GM10266 (cell line): Measurements from ENCODE around the gene MCM8.

Experiments
- DNase-seq: peaks from one replicate; pipeline ENCODE4 v3.0.0; 2012; ENCODE audit errors: extremely low spot score
- TF ChIP-seq, protein P1 (sequence below): IDR thresholded peaks from 2 replicates; pipeline ENCODE4 v1.5.1; 2012; ENCODE audit warnings: mild to moderate bottlenecking, low read depth; ENCODE audit not compliant: control insufficient read depth, insufficient read depth; ENCODE audit errors: missing control alignments

Gene MCM8

DNA sequence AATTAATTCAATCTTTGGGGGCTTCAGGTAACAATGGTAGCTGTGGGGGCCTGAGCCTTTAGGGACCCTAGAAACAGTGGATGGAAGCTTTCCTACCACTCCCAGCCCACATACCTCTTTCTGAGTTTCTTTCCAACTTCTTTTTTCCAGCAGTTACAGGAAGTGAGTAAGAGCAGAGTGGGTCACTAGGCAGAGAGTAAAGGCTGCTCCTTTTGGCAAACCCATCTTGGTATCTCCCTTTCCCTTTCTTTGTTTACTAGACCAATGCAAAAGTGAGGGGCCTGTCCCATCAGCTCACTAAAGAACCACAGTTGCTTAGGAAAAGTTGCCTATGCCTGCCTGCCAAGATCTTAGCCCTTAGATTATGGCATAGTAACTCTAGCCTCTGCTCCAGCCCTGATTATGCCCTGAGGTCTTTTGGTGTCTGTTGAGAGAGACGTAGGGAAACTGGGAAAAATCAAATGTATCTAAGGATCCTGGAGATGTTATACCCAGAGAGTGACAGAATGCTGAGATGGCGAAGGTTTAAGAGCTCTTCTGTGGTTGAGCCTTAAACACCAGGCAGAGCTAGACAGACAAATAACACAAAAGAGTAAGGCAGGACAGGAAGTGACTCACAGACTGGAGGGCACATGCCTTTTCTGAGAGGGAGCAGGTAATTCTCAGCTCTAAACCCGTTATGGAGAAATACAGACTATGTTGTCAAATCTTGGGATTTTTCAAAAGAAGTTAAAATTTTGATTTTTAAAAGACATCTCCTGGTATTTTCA is 31.4 kb upstream of the MCM8 start:
- DNase-seq = no peak
- TF ChIP-seq, protein P1, sequence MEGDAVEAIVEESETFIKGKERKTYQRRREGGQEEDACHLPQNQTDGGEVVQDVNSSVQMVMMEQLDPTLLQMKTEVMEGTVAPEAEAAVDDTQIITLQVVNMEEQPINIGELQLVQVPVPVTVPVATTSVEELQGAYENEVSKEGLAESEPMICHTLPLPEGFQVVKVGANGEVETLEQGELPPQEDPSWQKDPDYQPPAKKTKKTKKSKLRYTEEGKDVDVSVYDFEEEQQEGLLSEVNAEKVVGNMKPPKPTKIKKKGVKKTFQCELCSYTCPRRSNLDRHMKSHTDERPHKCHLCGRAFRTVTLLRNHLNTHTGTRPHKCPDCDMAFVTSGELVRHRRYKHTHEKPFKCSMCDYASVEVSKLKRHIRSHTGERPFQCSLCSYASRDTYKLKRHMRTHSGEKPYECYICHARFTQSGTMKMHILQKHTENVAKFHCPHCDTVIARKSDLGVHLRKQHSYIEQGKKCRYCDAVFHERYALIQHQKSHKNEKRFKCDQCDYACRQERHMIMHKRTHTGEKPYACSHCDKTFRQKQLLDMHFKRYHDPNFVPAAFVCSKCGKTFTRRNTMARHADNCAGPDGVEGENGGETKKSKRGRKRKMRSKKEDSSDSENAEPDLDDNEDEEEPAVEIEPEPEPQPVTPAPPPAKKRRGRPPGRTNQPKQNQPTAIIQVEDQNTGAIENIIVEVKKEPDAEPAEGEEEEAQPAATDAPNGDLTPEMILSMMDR = no peak

DNA sequence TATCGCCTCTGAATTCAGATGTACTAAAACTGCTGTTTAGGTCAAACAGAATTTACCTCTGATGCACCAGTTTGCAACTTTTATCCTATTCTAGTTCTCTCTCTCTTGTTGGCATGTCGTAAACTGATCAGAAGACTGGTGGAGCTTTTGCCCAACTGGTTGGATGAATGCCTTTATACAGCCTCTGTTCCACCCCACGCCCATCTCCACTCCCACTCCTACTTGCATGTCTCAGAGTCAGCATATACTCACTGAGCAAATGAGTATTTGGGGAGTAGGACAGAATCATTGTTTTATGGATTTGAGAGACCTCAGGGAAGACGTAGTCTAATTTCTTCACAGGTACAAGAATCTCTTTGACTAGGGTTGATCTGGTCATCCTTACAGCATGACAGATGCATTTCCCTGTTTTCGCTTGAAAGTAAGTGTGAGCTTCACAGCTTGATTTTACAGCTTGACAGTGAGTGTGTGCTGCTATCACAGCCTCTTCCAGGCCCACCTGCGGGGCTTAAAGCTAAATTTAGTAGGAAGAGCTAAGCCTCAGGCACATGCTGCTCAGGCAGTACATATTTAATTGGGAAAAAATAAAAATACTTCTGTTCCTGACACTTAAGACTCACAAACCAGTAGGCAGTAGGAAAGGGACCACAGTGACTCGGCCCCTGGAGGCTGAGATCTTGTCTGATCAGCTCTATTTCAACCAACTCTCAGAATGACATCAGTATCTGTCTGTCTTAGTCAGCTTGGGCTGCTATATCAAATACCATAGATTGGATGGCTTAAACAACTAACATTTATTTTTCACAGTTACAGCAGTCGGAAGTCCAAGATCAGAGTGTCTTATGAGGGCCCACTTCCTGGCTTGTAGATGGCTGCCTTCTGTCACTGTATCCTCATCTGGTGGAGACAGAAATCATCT is 30.6 kb upstream of the MCM8 start:
- DNase-seq = no peak
- TF ChIP-seq, protein P1 = no peak

DNA sequence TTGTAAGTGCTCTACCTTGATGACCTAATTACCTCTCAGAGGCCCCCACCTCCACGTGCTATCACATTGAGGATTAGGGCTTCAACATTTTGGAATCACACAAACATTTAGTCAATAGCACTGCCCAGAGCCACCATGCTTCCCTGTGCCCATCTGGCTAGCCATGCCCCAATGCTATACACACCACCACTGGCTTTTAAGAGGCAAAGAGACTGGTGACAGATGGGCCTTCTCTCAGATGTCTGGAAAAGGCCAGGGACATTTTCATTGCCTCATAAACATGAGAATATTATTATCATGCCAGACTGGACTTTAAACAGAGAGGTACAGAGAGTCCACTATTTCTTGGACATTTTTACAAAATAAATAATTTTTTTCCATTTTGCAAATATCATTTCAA is 29.9 kb upstream of the MCM8 start:
- TF ChIP-seq, protein P1 = no peak
- no peak for DNase-seq

GRCh38 chr20:5923493-5923892 is 27.0 kb upstream of the MCM8 start:
- DNase-seq = no peak
- TF ChIP-seq, protein P1 = no peak

GRCh38 chr20:5925551-5925950 is 24.9 kb upstream of the MCM8 start:
- TF ChIP-seq, protein P1 = no peak
- no peak for DNase-seq

DNA sequence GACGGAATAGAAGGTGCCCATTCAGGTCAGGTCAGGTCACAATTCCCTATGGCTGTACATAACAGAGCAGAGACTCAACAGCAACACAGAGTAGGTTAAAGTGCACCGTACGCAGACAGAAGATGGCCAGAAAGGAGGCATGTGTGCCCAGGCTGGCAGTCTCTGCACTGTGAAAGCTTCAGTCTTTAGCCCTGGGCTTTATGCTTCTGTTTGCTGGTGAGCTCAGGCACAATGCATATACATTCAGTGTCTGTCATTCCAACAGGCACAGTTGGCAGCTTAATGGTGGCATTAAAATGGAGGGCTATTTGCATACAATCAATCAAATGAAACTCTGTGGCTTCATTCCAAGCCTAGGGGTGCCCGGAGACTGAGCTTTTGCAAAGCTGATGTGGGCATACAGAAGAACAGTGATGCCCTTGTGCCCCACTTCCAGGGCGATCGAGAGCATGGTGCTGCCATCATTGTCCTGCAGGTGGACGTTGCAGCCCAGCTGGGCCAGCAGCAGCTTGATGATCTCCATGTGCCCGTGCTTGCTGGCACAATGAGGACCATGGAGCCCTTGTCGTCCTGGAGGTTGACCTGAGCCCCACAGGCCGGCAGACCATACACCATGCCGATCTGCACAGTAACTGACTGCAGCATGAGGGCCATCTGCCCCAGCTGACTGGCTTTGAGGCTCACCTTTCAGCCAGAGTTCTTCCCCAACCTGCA is 22.5 kb upstream of the MCM8 start:
- no peak for DNase-seq
- TF ChIP-seq, protein P1 = no peak
